Measurements from ENCODE around the gene JMJD1C.

The JMJD1C gene

GRCh38 chr10:63477927-63478326 is 12.2 kb upstream of the JMJD1C start:
- no peak for DNase-seq

DNA sequence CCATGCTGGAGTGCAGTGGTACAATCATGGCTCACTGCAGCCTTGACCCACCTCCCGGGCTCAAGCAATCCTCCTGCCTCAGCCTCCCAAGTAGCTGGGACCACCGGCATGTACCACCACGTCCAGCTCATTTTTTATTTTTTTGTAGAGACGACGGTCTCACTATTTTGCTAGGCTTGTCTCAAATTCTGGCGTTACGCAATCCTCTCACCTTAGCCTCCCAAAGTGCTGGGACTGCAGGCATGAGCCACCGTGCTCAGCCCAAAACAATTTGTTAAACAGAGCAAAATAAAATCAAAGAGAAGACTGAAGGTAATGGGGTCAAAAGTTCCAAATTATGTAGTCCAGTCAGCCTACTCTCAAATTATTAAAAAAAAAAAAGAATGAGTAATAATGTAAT is 8.7 kb upstream of the JMJD1C start:
- no peak for DNase-seq

DNA sequence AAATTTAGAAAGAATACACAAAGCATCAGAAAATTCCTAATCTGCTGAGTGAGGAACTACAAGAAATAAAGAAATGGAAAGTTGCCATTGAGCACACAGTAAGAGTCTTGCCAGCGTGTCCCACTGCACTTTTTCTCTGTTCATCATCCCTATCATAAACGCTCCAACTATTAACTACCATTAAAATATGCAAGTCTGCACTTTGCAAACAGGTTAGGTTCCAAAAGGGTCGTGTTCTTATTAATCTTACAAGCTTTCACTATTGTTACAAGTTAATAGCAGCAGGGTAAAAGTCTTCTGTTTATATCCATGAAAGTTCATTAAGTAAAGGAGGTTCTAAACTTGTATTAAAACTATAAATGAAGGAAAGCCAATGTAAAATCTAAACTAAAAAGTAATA is 5.2 kb upstream of the JMJD1C start:
- no peak for DNase-seq

DNA sequence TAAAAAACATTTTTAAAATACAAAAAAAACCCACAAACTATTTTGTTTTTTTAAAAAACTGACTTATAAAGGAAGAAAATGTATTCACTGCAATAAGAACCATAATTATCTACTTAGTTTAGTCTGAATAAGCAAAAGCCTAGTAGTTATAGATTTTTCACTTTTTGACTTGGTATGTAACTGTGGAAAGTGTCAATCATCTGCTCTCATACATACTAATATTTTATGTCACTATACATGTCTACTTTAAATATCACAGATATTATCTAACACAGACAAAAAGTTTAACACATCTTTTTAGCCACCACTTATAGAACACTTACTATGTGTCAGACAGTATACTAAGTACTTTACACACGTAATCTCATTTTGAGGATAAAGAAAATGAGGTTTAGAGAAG is 3.2 kb upstream of the JMJD1C start:
- no peak for DNase-seq

GRCh38 chr10:63467841-63468240 is 2.1 kb upstream of the JMJD1C start:
- no peak for DNase-seq

DNA sequence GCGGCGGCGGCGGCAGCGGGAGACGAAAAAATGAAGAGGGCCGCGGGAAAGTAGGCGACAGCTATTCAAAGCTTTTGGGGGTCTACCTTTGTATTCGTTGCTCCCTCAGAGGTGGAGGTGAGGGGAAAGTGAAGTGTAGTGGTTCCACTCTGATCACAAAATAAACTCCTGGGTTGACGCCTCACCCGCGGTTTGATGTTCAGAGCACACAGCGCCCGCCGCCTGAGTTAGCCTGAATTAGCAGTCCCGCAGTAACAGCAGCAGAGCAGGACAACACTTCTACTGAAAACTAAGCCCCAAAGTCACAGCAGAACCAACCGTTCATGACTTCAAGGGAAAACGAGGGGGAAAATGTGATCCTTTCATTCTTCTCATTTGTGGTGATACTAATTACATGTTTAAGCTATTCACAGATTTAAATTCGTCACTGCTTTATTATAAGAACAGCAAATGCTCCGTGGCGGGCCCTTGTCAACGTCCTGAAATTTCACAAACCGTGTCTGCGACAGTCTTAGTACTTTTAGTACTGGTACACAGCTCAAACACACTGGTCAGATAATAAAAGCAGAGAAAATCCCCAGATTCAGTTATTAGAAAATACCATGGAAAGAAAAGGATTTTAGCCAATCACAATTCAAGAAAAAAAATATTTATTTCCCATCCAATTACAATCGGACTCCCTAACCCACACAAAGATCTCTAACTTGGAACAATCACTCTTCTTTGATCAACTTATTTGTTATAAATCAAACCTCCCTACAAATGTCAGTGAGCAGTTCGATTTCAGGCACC is 563 bp upstream of the JMJD1C start:
- no peak for DNase-seq

DNA sequence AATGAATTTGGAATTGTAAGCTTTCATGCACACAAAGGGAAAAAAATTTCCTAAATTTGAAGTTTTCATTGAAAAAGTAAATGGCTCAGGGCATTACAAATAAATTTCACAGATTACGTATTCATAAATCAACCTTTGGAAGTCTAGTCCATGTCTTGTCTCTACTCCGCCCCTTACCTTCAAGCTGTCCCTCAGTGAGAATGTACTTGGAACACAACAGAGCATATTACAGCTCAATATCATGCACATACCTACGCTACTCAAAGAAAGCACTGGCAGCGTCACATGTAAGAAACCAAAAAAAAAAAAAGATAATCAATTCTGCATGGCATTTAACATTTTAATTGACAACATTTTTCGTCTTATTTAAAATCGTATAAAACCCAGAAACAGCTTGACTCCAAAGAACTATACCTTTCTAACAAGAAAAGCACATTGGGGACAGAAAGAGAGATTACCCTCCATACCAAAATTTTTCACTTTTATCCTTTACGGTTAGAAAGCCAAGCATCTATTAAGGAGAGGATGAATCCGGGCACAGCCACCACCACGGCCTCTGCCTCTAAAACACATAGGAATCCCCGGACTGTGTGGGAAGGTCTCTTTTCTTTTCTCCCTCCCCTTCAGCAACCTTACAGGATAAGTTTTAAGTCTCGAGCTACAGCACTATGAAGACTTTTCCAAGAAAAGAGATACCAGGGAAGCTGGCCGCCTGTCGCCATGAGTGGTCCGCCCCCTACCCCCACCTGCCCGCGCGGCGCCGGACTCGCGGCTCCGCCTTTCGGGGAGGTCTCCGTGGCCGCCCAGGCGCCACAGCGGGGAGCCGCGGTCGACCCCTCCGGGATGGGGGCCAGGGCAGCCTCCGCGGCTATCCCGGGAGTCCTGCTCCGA is 1.1 kb downstream of the JMJD1C start:
- no peak for DNase-seq

DNA sequence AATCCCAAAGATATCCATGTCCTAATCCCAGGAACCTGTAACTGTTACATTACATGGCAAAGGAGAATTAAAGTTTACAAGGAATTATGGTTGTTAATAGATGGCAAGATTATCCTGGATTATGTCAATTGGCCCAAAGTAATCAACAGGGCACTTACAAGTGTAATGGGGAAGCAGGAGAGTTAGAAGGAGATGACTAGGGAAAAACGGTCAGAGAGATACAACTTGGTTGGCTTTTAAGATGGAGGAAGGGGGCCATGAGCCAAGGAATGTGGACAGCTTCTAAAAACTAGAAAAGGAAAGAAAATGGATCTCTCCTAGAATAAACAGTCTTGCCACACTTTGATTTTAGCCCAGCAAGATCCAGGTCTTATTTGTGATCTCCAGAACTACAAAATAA is 3.3 kb downstream of the JMJD1C start:
- no peak for DNase-seq

DNA sequence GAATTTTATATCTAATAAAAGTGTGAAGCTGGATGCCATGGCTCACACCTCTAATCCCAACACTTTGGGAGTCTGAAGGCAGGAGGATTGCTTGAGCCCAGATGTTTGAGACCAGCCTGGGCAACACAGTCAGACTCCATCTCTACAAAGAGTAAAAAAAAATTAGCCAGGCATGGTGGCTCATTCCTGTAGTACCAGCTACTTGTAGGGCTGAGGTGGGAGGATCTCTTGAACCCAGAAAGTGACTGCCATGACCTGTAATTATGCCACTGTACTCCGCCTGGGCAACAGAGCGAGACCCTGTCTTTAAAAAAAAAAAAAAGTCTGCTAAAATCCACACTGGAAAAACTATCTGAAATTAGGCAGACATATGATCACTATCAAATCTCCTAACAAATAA is 7.6 kb downstream of the JMJD1C start:
- no peak for DNase-seq

GRCh38 chr10:63457594-63457993 is 8.2 kb downstream of the JMJD1C start:
- no peak for DNase-seq

DNA sequence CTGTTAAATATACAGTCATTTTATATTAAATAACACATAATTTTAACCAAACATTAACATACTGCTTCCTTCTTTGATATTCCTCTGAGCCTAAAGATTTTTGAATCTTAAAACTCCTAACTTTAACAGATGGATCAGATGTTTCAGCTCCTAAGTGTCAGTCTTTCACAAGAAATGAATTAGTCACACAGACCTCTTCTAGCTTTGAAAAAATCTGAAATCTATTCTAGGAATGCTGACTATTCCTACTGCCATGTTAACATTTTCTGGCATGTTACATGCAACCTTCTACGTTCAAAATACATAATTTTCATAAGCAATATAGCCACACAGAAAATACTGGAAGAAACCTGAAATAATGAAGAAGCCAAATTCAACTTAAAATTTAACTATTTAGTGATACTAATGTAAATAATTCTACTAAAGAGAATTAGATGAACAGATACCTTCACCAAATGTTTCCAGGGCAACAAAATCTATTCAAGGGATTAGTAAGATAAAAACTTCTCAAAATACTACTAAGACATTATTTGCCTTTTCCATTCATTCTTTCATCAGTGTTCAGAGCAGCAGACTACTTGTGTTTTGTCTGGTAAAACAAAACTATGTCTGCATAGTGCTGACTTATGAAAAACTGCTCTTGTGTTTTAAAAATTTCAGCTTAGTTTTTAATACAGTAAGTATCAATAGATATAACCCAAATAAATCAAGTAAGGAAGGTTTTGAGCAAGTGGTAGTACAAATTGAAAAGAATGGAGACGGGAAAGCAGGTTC is 9.2 kb downstream of the JMJD1C start:
- DNase-seq: no peak

DNA sequence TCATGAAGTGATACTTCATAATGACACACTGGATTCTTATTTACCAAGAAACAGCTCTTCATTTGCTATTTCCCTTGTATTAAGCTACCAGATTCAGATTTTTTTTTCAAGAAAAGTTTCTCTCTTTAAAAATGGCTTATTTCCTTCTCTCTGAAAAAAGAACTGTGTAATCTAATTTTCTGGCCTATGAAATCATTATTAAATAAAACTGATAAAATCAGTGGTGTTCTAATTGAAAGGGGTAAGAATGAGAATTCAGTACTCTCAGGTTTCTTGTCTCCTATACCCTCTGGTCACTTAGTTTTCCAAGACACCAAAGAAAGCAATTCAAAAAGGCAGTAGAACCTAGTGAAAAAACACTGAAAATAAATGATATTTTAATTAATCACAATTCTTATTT is 10.3 kb downstream of the JMJD1C start:
- no peak for DNase-seq

DNA sequence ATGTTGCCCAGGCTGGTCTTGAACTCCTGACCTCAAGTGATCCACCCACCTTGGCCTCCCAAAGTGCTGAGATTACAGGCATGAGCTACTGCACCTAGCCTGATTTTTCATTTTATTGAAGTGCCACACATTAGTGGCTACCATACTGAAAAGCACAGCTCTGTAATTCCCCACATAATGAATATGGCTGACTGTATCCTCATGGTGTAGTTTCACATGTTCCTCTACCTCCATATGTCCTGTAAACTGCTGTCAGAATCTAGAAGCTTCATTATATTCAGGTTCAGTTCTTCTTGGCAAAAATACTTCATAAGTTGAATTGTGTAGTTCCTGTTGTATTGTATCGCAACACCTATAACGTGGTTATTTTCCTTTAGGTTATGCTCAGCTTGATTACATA is 11.1 kb downstream of the JMJD1C start:
- no peak for DNase-seq

DNA sequence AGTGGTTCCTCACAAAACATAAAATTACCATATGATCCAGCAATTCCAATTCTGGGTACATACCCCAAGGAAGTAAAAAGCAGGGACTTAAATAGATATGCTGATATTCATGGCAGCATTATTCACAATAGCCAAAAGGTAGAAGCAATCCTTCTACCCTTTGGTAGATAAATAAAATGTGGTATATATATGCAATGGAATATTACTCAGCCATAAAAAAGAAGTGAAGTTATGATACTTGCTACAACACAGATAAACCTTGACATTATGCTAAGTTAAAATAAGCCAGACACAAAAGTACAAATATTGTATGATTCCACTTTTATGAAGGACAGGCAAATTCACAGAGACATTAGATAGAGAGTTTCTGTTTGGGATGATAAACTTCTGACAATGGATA is 13.3 kb downstream of the JMJD1C start:
- DNase-seq: no peak

DNA sequence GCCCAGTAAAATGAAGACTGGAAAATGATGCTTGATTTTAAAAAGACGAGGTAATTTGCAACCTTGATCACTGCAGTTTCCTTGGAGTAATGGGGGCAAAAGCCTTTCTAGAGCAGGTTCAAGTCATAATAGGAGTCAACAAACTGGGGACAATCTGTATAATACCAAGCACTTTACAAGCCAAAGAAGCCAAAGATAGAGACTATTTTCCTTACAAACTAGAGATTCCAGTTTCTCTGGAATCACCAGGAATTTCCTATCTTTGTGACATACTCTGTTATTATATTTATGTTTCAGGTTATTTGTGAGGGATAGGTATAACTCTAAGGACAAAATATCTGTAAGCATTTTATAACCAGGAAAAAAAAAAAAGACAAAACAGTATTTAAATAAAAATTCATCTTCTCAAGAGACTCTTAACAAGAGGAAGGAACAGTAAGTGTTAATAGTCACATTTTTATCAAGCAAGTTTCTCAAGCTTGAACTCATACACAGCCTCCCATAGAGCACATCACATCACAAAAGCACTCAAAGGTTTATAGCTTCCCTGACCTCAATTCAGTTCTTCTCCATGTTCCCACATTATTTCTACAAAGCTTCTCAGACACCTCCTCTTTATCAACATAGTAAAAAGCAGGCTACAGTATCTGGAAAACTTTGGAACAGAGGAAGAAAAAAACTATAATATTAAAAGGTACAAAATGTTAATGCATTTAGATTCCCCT is 18.9 kb downstream of the JMJD1C start:
- no peak for DNase-seq

- DNase-seq: no peak
Measured at GRCh38 chr10:63441404-63441803, 24.4 kb downstream of the JMJD1C start.

- DNase-seq: no peak
Measured at GRCh38 chr10:63439607-63440006, 26.2 kb downstream of the JMJD1C start.

GRCh38 chr10:63438506-63439498 is 27.0 kb downstream of the JMJD1C start:
- DNase-seq: no peak

DNA sequence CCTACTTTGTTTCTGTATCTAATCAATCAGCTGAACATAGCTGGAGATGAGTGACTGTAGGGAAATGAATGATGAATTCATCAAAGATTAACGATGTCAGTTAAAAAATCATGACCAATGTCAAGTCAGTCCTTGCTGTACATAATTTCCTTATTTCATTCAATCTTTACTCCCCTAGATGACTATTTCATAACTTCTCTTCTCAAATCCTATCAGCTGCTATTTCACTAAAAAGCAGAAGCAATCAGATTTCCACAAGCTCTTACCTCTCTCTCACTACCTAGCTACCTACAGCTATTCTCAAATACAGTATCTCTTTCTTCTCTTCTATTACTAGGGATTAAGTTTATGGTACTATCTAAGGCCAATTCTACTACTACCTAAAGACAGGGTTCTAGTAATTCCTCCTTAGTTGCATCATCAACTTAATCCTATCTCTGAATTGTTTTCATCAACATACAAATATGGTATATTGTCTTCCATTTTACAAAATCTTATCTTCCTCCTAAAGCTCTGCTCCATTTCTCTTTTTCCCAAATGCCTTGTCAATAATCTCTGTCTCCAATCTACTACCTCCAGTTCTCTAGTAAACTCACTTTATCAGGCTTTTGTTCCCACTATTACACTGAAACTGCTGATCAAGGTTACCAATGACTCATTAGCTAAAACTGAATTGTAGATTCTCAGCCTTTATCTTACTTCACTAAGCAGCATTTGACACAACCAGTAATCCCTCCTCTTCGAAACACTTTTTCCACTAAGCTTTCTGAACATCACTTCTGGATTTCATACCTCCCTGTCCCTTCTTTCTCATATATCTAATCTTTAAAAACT is 28.4 kb downstream of the JMJD1C start:
- DNase-seq: no peak

- no peak for DNase-seq
Measured at GRCh38 chr10:63436225-63436624, 29.6 kb downstream of the JMJD1C start.
